GM12878 (cell line): ENCODE measurements around the gene DCDC1. TPM values are rescaled to one million over a fixed set of nuclear protein-coding genes. Genes with fewer than 3 reads are reported as not detected.

Source experiments
- CREB1 ChIP-seq: IDR thresholded peaks from 2 replicates; pipeline ENCODE4 v1.6.1; 2012; ENCODE audit warnings: low read depth, mild to moderate bottlenecking, inconsistent platforms
- ESRRA ChIP-seq: IDR thresholded peaks from 2 replicates; pipeline ENCODE4 v1.6.1; 2012; ENCODE audit warnings: mild to moderate bottlenecking, low read length, improper control_type of control experiment
- KDM1A ChIP-seq: fragments of 200-600 bp; sonication (generic); IDR thresholded peaks from 2 replicates; pipeline ENCODE4 v1.6.1; 2016; ENCODE audit warnings: borderline replicate concordance
- NBN ChIP-seq: fragments of 450-650 bp; IDR thresholded peaks from 2 replicates; pipeline ENCODE4 v1.6.1; 2016
- polyA plus RNA-seq, 11 experiments: library from polyadenylated mRNA; depleted of rRNA in 4 of 11; unstranded in 6 of 11; stranded (reverse) in 5 of 11; fragments of >200 nt; fragmentation: Nextera tagmentation in 4 of 11; fragmentation: Illumina TruSeq in 1 of 11; extraction: Ambion mirVana in 4 of 11; extraction: Trizol in 1 of 11; gene quantifications; 1 replicate in 1 of 11; 2 replicates in 10 of 11; pipeline versions ENCODE4 v1.2.1 to v1.2.3, GENCODE V29; 2011 to 2016; ENCODE audit warnings: inconsistent platforms in 2 of 11, missing spikeins in 2 of 11, low read depth in 1 of 11
- total RNA-seq, 4 experiments: library from RNA; depleted of rRNA in 3 of 4; stranded (reverse); fragments of >200 nt in 3 of 4; fragmentation: Illumina TruSeq in 1 of 4; extraction: Trizol in 1 of 4; gene quantifications; 2 replicates each; pipeline versions ENCODE4 v1.2.1 to v1.2.3, GENCODE V29; 2013 to 2021
- TF ChIP-seq, protein P1 (sequence below): fragments of 450-650 bp; conservative IDR thresholded peaks from 2 replicates; pipeline ENCODE4 v1.6.1; 2017; ENCODE audit warnings: mild to moderate bottlenecking, moderate library complexity
- TF ChIP-seq, protein P2 (sequence below): fragments of 450-650 bp; IDR thresholded peaks from 2 replicates; pipeline ENCODE4 v1.6.1; 2016; ENCODE audit warnings: mild to moderate bottlenecking
- TF ChIP-seq, protein P3 (sequence below): fragments of 450-650 bp; IDR thresholded peaks from 2 replicates; pipeline ENCODE4 v1.6.1; 2014; ENCODE audit warnings: mild to moderate bottlenecking
- TF ChIP-seq, protein P4 (sequence below): fragments of 450-650 bp; IDR thresholded peaks from 2 replicates; pipeline ENCODE4 v1.6.1; 2017; ENCODE audit warnings: mild to moderate bottlenecking, moderate library complexity

Gene DCDC1
- total and polyA plus RNA-seq, 10 of the 15 experiments (the other 5 are each of a cell fraction or from before 2014, with no cell fraction given) = not detected

DNA sequence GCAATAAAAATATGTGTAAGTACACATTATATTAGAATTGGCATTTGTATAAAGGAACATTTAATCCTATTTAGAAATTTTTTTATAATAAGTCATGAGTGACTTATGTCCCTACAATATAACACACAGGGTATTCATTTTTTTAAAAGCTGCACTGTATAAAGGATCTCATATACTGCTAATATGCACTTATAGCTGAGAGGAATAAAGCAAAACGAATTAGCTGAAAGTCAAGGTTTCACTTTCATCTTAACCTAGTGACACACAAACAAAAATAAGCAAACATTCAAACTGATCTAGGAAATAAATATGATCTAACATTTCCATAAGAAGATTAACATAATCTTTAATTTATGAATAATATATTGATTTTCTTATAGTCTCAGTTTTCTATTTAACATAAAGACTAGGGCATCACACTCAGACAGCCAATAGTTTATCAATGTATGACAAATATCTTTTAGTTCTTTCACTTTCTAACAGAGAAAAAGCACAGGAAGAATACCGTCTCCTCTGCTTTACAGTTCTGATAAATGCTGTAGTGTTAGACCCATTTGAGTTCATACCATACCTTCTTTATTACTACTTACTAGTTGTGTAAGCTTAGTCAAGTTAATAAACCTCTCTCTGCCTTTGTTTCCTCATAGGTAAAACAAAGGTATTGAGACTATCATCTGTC, 42.9 kb downstream of the DCDC1 start (continued):
- TF ChIP-seq, protein P1, sequence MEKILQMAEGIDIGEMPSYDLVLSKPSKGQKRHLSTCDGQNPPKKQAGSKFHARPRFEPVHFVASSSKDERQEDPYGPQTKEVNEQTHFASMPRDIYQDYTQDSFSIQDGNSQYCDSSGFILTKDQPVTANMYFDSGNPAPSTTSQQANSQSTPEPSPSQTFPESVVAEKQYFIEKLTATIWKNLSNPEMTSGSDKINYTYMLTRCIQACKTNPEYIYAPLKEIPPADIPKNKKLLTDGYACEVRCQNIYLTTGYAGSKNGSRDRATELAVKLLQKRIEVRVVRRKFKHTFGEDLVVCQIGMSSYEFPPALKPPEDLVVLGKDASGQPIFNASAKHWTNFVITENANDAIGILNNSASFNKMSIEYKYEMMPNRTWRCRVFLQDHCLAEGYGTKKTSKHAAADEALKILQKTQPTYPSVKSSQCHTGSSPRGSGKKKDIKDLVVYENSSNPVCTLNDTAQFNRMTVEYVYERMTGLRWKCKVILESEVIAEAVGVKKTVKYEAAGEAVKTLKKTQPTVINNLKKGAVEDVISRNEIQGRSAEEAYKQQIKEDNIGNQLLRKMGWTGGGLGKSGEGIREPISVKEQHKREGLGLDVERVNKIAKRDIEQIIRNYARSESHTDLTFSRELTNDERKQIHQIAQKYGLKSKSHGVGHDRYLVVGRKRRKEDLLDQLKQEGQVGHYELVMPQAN = no peak
- TF ChIP-seq NBN = no peak
- TF ChIP-seq, protein P2, sequence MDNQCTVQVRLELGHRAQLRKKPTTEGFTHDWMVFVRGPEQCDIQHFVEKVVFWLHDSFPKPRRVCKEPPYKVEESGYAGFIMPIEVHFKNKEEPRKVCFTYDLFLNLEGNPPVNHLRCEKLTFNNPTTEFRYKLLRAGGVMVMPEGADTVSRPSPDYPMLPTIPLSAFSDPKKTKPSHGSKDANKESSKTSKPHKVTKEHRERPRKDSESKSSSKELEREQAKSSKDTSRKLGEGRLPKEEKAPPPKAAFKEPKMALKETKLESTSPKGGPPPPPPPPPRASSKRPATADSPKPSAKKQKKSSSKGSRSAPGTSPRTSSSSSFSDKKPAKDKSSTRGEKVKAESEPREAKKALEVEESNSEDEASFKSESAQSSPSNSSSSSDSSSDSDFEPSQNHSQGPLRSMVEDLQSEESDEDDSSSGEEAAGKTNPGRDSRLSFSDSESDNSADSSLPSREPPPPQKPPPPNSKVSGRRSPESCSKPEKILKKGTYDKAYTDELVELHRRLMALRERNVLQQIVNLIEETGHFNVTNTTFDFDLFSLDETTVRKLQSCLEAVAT = no peak
- no peak for TF ChIP-seq KDM1A
- TF ChIP-seq, protein P3, sequence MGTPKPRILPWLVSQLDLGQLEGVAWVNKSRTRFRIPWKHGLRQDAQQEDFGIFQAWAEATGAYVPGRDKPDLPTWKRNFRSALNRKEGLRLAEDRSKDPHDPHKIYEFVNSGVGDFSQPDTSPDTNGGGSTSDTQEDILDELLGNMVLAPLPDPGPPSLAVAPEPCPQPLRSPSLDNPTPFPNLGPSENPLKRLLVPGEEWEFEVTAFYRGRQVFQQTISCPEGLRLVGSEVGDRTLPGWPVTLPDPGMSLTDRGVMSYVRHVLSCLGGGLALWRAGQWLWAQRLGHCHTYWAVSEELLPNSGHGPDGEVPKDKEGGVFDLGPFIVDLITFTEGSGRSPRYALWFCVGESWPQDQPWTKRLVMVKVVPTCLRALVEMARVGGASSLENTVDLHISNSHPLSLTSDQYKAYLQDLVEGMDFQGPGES = no peak
- TF ChIP-seq CREB1 = no peak
- TF ChIP-seq, protein P4, sequence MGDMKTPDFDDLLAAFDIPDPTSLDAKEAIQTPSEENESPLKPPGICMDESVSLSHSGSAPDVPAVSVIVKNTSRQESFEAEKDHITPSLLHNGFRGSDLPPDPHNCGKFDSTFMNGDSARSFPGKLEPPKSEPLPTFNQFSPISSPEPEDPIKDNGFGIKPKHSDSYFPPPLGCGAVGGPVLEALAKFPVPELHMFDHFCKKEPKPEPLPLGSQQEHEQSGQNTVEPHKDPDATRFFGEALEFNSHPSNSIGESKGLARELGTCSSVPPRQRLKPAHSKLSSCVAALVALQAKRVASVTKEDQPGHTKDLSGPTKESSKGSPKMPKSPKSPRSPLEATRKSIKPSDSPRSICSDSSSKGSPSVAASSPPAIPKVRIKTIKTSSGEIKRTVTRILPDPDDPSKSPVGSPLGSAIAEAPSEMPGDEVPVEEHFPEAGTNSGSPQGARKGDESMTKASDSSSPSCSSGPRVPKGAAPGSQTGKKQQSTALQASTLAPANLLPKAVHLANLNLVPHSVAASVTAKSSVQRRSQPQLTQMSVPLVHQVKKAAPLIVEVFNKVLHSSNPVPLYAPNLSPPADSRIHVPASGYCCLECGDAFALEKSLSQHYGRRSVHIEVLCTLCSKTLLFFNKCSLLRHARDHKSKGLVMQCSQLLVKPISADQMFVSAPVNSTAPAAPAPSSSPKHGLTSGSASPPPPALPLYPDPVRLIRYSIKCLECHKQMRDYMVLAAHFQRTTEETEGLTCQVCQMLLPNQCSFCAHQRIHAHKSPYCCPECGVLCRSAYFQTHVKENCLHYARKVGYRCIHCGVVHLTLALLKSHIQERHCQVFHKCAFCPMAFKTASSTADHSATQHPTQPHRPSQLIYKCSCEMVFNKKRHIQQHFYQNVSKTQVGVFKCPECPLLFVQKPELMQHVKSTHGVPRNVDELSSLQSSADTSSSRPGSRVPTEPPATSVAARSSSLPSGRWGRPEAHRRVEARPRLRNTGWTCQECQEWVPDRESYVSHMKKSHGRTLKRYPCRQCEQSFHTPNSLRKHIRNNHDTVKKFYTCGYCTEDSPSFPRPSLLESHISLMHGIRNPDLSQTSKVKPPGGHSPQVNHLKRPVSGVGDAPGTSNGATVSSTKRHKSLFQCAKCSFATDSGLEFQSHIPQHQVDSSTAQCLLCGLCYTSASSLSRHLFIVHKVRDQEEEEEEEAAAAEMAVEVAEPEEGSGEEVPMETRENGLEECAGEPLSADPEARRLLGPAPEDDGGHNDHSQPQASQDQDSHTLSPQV = no peak
- TF ChIP-seq ESRRA = no peak
